Measurements from ENCODE around the gene TPST1. TPM values are rescaled to one million over a fixed set of nuclear protein-coding genes. Genes with fewer than 3 reads are reported as not detected.
"Not testable (repeated sequence)": the region's sequence is repeated elsewhere in the genome, so short reads cannot be mapped to it uniquely, and the experiment has no call there.

The TPST1 gene
- total RNA-seq, 1 donor from 2014 or later, result 4.8 TPM

DNA sequence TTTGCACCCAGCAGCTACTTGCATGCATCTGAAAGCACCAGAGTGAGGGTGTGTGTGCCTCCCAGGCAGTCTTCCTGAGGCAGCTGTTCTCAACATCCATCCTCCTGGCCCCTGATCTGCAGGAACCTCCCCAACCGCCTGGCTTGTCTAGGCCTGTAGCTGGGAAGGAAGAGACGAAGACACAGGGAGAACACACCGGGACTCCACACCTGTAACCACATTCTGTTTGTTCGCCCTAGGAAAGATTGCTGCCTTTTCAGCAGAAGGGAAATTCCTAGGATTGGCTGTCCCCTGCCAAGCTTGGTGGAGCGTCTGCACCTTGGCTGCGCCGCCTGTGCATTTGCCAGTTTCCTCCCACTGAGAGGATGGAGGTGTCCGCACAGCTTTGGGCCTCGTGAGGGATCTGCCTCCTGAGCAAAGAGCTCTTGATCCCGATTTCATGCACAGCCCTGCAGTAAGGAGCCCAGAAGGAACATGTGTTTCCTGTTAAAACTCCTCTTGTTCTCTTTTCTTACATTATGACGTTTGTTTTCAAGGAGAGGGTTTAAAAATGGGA lies 154.6 kb downstream of the TPST1 start:
- intact Hi-C loops (cut with DNase I), result loop anchor here (10.0 kb wide), 1 partner anchor 55 kb away; no protein-coding TSS in a partner anchor
- no peak for DNase-seq (ENCODE audit: low spot score)

DNA sequence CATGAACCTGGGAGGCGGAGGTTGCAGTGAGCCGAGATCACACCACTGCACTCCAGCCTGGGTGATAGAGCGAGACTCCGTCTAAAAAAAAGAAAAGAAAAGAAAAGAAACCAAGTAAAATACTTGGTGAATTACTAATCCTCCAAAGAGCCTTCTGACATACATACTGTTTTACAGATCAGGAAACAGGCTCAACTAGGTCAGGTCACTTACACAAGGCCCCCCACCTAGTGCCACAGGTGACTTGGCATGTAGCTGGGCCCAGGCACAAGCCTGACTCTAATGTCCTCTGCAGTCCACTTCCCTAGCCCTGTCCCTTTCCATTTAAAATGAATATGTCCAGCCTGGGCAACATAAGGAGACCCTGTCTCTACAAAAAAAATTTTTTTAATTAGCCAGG lies 157.0 kb downstream of the TPST1 start:
- no peak for DNase-seq (ENCODE audit: low spot score)
- intact Hi-C loops (cut with DNase I), result loop anchor here (10.0 kb wide), 1 partner anchor 57 kb away; no protein-coding TSS in a partner anchor

DNA sequence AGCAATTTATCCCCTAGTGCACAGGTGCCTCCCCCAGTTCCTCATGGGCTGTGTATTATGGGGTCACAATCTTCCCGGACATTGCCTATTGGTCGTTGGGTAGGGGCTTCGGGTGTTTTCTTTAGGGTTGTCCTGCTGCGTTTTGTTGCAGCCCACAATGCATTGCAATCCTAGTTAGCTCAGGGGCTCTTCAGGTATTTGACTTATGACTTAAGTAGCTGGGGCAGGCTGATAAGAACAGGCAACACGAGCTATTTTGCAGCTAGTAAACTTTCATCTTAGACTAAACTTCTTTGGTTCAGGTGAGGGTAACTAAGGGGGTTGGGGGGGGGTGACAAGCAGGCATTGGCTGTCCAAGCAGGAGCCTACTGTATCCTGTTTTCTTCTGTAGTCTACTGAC lies 158.5 kb downstream of the TPST1 start:
- no peak for DNase-seq (ENCODE audit: low spot score)
- intact Hi-C loops (cut with DNase I), result loop anchor here (10.0 kb wide), 1 partner anchor 59 kb away; no protein-coding TSS in a partner anchor

DNA sequence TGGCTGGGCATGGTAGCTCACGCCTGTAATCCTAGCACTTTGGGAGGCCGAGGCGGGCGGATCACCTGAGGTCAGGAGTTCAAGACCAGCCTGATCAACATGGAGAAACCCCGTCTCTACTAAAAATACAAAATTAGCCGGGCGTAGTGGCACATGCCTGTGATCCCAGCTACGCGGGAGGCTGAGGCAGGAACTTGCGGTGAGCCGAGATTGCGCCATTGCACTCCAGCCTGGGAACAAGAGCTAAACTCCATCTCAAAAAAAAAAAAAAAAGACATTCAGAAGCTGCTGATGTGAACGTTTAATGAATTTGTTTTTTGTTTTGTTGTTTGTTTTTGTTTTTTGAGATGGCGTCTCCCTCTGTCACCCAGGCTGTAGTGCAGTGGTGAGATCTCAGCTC lies 159.9 kb downstream of the TPST1 start:
- not testable (repeated sequence) for DNase-seq (ENCODE audit: low spot score)
- intact Hi-C loops (cut with DNase I), result loop anchor here (10.0 kb wide), 1 partner anchor 60 kb away; no protein-coding TSS in a partner anchor

DNA sequence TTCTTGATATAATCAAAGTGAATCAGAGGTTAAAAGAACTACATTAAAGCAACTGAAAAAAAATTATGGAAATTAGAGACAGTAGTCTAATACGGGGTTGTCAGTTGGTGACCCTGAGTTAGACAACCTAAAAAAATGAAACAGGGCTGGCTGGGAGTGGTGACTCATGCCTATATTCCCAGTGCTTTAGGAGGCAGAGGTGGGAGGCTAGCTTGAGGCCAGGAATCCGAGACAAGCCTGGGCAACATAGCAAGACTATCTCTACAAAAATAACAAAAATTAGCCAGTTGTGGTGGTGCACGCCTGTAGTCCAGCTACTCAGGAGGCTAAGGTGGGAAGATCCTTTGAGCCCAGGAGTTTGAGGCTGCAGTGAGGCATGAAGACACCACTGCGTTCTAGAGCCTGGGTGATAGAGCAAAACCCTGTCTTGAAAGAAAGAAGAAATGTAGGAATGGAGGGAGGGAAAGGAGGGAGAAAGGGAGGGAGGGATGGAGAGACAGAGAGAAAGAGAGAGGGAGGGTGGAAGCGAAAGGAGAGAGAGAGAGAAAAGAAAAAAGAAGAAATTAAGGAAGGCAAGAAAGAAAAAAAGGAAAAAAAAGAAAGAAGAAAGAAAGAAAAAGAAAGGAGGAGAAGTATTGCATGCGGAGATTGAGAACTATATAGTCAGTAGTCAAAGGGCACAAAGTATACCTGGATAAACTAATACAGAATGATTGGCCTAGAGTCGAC lies 166.1 kb downstream of the TPST1 start:
- no peak for DNase-seq (ENCODE audit: low spot score)
- intact Hi-C loops (cut with DNase I), result no loop called here

DNA sequence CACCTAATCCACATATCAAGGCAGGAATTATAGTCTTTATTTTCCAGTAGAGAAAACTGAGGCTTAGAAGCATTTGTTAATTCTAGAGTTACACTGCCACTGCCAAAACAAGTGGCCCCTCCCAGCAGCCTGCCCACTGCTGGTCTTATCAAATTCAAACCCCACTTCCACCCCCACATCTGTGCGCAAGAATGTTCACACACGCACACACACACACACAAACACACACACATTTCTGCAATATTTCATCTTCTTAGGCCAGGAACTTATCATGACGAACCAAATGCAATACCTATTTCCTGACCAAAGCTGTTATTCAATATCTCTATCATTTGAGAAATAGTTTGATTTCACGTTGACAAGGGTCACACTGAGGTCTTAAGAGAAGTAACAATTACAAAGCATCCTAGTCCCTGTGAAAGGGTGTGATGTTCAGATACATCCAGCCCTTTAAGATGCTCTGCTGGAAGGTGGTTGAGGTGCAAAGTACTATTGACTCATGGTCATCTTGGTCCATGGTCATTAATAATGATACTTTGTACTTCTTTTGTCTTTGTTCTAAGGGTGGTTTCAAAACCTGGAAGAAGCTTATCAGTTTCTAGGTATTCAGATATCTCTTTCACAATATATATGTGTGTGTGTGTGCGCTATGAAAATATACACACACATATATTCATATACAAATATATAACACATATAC lies 169.2 kb downstream of the TPST1 start:
- intact Hi-C loops (cut with DNase I); DNase-seq (ENCODE audit: low spot score): not testable (repeated sequence)

DNA sequence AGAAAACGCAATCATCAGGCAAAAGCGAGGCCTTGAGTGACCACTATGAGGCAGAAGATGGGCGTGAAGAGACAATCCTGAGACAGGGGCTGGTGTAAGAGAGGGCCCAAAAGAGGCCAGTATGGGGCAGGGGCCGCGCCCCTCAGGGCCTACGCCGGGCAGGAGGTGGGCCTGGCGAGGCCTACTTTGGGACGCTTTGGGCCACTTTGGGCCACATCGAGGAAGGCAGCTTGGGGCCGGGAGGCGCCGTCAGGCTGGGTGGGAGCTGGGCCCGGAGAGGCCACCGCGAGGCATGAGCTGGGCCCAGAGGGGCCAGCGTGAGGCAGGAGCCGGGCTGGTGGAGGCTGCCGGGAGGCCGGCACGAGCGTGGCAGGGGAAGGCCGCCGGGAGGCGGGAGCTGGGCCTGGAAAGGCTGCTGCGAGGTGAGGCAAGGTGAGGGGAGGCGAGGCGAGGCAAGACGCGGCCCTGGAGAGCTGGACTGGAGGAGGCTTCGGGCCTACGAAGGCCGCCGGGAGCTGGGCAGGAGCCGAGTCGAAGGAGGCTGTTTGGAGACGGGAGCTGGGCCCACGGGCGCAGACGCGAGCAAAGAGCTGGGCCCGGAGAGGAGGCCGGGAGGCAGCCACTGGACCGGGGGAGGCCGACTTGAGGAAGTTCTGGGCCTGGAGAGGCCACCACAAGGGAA lies 171.3 kb downstream of the TPST1 start:
- no peak for DNase-seq (ENCODE audit: low spot score)
- intact Hi-C loops (cut with DNase I), result no loop called here

DNA sequence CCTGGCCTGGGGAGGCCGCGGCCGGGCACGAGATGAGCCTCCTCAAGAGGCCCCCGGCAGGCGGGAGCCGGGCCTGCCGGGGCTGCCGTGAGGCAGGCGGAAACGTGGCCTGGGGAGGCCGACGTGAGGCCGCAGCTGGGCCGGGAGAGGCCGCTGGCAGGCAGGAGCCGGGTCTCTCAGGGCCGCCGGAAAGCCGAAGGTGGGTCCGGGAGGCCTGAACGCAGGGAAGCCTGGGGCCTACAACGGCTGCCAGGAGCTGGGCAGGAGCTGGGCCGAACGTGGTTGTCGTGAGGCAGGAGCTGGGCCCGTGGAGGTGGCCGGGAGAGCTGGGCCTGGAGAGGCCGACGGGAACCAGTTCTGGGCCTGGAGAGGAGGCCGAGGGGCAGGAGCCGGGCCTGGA lies 171.9 kb downstream of the TPST1 start:
- DNase-seq (ENCODE audit: low spot score), result no peak
- intact Hi-C loops (cut with DNase I), result no loop called here

DNA sequence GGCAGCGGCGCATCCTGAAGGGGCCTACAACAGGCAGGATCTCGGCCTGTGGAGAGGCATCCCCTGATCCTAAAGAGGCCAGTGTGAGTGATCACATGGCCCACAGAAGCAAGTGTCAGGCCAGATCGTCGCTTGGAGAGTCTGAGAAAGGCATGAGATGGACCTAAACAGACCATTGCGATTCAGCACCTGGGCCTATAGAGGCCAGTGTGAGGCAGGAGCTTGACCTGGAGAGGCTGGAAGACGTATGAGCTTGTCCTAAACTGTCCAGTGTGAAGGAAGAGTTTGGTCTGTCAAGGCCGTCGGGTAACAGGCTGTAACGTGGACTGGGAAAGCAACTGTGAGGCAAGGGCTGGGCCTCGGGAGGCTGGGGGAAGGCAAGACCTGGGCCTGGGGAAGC lies 172.6 kb downstream of the TPST1 start:
- no peak for DNase-seq (ENCODE audit: low spot score)
- intact Hi-C loops (cut with DNase I), result no loop called here

DNA sequence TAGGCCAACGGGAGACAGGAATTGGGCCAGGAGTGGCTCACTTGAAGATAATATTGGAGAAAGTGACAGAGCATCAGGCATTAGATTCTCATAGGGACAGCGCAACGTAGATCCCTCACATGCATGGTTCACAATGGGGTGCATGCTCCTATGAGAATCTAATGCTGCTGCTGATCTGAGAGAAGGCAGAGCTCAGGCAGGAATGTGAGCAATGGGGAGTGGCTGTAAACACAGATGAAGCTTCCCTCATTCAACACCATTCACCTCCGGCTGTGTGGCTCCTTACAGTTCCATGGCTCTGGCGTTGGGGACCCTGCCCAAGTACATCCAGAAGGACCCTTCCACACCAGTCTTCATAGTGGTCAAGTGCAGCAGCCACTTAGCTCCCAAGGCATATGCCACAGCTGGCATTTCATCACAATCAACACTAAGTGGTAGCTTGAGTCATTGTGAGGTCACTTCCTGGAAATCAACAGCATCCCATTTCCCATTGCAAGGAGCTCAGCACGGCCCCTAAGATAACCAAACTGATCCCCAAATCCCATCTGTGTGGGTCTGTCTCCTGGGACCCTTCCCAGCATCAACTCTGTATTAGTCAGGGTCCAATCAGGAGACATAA lies 174.5 kb downstream of the TPST1 start:
- no peak for DNase-seq (ENCODE audit: low spot score)
- intact Hi-C loops (cut with DNase I), result no loop called here

DNA sequence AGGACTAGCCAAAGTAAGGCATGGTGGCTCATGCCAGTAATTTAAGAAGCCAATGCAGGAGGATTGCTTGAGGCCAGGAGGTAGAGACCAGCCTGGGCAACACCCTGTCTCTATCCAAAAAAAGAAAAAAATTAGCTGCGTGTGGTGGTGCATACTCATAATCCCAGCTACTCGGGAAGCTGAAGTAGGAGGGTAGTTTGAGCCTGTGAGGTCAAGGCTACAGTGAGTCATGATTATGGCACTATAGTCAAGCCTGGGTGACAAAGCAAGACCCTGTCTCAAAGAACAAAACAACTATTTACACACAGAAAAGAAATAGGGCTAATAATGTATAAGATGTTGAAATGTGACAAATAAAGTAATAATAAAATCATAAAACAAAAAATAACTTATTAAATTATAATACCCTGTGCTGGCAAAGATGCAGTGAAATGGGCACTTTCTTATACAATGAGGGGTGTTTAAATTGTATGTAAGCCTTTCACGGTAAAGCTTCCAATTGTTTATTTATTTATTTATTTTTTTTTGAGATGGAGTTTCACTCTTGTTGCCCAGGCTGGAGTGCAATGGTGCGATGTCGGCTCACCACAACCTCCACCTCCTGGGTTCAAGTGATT lies 175.2 kb downstream of the TPST1 start:
- intact Hi-C loops (cut with DNase I), result no loop called here
- no peak for DNase-seq (ENCODE audit: low spot score)

DNA sequence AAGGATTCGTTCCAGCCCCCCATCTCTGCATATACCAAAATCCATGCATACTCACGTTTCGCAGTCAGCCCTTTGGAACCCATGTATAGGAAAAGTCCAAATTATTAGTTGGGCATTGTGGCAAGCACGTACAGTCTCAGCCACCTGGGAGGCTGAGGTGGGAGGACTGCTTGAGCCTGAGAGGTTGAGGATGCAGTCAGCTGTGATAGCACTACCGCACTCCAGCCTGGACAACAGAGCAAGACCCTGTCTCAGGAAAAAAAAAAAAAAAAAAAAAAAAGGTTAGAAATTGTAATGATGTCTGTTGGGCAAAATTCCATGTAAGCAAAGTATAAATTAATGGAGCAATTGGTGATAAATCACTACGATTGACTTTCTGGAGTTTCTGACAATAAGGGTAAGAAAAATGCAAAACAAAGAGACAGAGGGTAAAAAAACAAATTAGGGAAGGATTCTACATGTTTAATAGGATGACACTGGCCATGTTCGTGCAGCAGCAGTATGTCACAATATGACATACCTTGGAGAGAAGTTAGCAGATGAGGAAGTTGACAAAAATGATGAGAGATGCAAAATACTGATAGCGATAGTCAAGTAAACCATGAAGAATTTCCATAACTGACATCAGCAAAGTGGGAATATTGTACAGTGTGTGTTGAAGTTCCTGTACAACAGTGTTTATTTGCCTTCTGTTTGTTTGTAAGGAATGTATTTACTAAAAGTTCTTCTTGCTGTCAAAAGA lies 177.2 kb downstream of the TPST1 start:
- DNase-seq (ENCODE audit: low spot score); intact Hi-C loops (cut with DNase I): not testable (repeated sequence)

DNA sequence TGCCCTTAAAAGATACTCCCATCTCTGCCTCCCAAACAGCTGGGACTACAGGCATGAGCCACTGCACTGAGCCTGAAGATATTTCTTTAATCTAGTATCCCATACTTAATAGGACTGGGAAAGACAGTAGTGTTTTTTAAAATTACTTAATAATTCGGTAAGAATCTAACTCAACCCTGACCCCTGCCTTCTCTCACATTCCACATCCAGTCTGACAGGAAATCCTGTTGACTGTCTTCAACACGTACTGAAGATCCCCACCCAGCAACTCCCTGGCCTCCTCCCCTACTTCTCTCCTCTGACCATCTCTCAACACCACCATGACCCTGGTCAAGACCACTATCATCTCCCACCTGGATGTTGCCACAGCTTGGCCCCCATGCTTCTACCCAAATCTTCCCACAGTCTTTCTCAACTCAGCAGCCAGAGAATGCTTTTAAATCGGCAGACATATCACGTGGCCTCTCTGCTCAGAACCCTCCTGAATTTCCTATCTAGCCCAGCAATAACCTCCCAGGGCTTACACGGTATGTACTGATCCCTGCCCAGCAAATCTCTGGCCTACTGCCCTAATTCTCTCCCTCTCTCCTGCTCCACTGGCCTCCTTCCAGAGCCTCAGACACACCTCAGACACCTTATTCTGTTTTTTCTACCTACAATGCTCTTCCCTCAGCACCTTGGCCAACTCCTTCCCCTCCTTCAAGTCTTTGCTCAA lies 180.2 kb downstream of the TPST1 start:
- DNase-seq (ENCODE audit: low spot score); intact Hi-C loops (cut with DNase I): not testable (repeated sequence)

DNA sequence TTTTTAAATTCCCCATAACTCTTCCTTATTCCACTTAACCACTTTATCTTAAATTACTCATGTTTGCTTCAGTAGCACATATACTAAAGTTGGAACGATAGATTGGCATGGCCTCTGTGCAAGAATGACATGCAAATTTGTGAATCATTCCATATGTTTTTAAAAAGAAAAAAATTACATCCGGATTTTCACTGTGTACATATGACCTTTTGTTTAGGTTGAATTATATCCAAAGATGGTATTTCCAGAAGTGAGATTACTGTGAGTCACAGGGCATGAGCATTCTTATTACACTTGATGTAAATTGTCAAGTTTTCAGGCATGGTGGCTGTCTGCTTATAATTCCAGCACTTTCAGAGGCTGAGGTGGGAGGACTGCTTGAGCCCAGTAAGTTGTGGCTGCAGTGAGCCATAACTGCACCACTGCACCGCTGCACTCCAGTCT lies 190.0 kb downstream of the TPST1 start:
- DNase-seq (ENCODE audit: low spot score); intact Hi-C loops (cut with DNase I): not testable (repeated sequence)

DNA sequence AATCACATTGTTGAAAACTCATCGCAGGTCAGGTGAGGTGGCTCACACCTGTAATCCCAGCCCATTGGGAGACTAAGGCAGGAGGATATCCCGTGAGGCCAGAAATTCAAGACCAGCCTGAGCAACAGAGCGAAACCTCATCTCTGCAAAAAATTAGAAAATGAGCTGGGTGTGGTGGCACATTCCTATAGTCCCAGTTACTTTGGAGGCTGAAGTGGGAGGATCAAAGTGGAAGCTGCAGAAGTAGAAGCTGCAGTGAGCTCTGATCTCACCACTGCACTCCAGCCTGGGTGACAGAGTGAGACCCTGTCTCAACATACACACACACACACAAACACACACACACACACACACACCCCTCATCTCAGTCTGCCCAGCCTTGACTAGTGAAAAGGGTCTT lies 190.9 kb downstream of the TPST1 start:
- intact Hi-C loops (cut with DNase I); DNase-seq (ENCODE audit: low spot score): not testable (repeated sequence)

DNA sequence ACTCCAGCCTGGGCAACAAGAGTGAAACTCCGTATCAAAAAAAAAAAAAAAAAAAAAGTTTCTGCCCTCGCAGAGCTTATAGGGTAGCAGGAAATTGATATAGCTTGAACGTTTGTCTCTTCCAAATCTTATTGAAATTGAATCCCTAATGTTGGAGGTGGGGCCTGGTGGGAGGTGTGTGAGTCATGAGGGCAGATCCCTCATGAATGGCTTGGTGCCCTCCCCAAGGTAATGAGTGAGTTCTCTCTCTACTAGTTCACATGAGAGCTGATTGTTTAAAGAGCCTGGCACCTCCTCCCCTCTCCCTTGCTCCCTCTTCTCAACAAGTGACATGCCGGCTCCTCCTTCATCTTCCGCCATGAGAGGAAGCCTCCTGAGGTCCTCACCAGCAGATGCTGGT lies 193.7 kb downstream of the TPST1 start:
- intact Hi-C loops (cut with DNase I), result not testable (repeated sequence)

DNA sequence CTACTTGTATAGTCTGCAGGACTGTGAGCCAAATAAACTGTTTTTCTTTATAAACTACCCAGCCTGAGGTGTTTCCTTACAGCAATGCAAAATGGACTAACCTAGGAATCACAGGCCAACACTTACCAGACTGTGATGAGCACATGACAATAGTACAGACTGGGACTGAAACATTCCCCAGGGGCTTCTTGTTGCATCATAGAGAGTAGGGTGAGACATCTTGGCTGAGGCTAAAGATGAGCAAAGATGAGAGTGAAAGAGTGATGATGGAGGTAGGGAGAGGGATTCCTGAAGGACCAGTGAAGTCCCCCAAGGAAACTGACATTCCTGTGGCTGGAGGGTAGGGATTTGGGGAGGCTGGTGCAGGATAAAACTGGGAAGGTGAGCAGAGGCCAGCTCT lies 194.4 kb downstream of the TPST1 start:
- intact Hi-C loops (cut with DNase I), result no loop called here
- DNase-seq (ENCODE audit: low spot score), result no peak

More for the DNA sequence above, 193.7 kb downstream of the TPST1 start:
- DNase-seq (ENCODE audit: low spot score), result not testable (repeated sequence)

DNA sequence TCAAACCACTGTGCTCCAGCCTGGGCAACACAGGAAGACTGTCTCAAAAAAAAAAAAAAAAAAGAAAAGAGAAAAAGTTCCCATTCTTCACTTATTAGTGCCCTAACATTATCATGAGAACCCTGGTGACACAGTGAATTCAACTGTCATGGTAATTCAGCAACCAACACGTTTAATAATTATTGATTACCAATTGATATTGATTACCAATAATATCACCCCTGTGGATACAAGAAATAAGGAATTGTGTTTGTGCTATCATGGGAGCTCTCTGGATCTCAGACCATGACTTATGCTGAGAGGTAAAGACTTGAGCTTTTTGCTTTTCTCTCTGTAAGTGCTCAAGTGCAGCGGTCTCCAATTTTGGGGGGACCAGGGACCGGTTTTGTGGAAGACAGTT lies 195.3 kb downstream of the TPST1 start:
- intact Hi-C loops (cut with DNase I), result no loop called here
- no peak for DNase-seq (ENCODE audit: low spot score)
